NB4 (cell line): ENCODE measurements around the gene PHLDB1.

Experiments used
- POLR2A ChIP-seq: IDR thresholded peaks from 2 replicates; pipeline ENCODE4 v1.6.1; 2011; ENCODE audit warnings: mild to moderate bottlenecking; ENCODE audit not compliant: insufficient read length; ENCODE audit errors: extremely low read depth
- TF ChIP-seq, protein P1 (sequence below): IDR thresholded peaks from one replicate; pipeline ENCODE4 v1.5.1; 2012; ENCODE audit warnings: low read depth, low read length

DNA sequence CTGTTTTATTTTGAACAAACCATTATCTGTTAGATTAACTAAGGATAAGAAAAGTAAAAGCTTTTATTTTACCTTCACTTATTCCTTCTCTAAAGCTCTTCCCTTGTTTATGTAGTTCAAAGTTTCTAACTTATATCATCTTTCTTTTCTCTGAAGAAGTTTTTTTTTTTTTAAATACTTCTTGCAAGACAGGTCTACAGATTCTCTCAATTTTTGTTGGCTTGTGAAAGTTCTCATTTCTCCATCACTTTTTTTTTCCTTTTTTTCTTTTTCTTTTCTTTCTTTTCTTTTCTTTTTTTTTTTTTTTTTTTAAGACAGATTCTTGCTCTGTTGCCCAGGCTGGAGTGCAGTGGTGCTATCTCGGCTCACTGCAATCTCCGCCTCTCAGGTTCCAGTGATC, 76.8 kb downstream of the PHLDB1 start:
- TF ChIP-seq, protein P1, sequence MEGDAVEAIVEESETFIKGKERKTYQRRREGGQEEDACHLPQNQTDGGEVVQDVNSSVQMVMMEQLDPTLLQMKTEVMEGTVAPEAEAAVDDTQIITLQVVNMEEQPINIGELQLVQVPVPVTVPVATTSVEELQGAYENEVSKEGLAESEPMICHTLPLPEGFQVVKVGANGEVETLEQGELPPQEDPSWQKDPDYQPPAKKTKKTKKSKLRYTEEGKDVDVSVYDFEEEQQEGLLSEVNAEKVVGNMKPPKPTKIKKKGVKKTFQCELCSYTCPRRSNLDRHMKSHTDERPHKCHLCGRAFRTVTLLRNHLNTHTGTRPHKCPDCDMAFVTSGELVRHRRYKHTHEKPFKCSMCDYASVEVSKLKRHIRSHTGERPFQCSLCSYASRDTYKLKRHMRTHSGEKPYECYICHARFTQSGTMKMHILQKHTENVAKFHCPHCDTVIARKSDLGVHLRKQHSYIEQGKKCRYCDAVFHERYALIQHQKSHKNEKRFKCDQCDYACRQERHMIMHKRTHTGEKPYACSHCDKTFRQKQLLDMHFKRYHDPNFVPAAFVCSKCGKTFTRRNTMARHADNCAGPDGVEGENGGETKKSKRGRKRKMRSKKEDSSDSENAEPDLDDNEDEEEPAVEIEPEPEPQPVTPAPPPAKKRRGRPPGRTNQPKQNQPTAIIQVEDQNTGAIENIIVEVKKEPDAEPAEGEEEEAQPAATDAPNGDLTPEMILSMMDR, result no peak
- TF ChIP-seq POLR2A, result no peak
